22Rv1 (cell line): ENCODE results near the gene NFIA.

ENCODE experiments used
- H3K27ac ChIP-seq: fragments of 450-650 bp; 2 replicates; pipeline ENCODE4 v1.5.1; 2017
- CTCF ChIP-seq: fragments of 450-650 bp; IDR thresholded peaks from 2 replicates; pipeline ENCODE4 v1.5.1; 2017; ENCODE audit warnings: mild to moderate bottlenecking
- ZFX ChIP-seq: fragments of 450-650 bp; IDR thresholded peaks from 2 replicates; pipeline ENCODE4 v1.6.1; 2017; ENCODE audit warnings: antibody characterized with exemption, borderline replicate concordance

The NFIA gene

GRCh38 chr1:61233121-61233660 lies 150.8 kb downstream of the NFIA start:
- H3K27ac ChIP-seq = no peak overlapping the region
- TF ChIP-seq CTCF (no peak), ZFX (no peak)

- no peak for TF ChIP-seq ZFX
- no peak for TF ChIP-seq CTCF
Measured at GRCh38 chr1:61234587-61234919, 152.2 kb downstream of the NFIA start.

GRCh38 chr1:61237147-61237546 lies 154.8 kb downstream of the NFIA start:
- TF ChIP-seq CTCF = no peak
- no peak overlapping the region for H3K27ac ChIP-seq

More at GRCh38 chr1:61234587-61234919, 152.2 kb downstream of the NFIA start:
- H3K27ac ChIP-seq = no peak overlapping the region

DNA sequence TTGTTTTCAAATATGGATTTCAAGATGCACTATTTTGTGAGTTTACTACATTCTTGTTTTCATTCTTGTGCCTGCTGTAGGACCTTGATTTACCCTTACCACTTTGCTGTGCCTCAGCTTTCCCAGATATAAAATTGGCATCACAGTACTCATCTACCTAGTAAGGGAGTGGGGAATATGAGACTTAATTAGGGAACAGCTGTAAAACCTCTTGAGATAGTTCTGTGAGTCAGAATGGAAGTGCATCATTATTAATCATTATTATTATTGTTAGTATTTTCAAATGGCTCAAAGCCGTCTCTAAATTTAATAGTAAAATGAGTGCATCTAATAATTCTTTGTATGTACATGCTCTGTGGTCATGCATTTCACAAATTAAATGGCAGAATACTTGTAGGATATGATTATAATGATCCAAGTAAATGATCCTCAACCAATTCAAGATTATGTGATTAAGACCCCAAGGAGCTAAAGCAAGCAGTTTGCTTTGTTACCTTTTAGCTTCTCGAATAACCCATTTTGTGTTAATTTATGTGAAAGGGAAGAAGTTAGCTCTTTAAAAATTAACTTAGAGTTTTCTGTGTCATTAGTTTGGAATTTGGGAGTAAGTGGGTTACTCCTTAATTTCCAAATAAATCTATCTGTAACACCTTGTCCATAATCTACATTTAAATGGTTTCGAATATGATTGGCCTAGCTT lies 155.4 kb downstream of the NFIA start:
- H3K27ac ChIP-seq = no peak overlapping the region
- no peak for TF ChIP-seq ZFX
- TF ChIP-seq CTCF = no peak

DNA sequence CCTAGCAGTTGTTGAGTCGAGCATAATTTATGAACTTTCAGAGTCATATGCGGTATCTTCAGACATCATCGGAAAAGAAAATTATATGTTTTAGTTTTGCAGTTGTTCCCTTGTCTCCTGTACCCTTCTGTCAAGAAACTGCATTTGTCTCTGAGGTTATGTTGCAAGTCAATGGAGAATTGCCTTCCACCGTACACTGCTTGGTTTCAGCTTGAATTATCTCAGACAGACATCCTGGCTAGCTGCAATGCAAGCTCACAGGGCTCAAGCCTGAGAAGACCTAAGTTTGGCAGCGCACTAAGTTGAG lies 156.0 kb downstream of the NFIA start:
- H3K27ac ChIP-seq = no peak overlapping the region
- TF ChIP-seq ZFX (no peak), CTCF (no peak)

GRCh38 chr1:61240878-61241277 lies 158.5 kb downstream of the NFIA start:
- H3K27ac ChIP-seq = 0 out of 2 replicates have a peak overlapping the region, but pooled peaks have one; percentile 38
- TF ChIP-seq CTCF (no peak), ZFX (no peak)

- H3K27ac ChIP-seq = peak overlapping the region; percentile 38
- TF ChIP-seq ZFX (no peak), CTCF (no peak)
Measured at GRCh38 chr1:61241411-61241838, 159.1 kb downstream of the NFIA start.
